H1 (cell line): ENCODE measurements around the gene PDGFB. TPM values are rescaled to one million over a fixed set of nuclear protein-coding genes. Genes with fewer than 3 reads are reported as not detected.

Experiments
- ATF3 ChIP-seq: IDR thresholded peaks from 2 replicates; pipeline ENCODE4 v1.6.1; 2011; ENCODE audit warnings: low read depth, mild to moderate bottlenecking, low read length; ENCODE audit not compliant: insufficient read depth
- BACH1 ChIP-seq: IDR thresholded peaks from 2 replicates; pipeline ENCODE4 v1.6.1; 2012; ENCODE audit warnings: low read length, improper control_type of control experiment
- CHD1 ChIP-seq: IDR thresholded peaks from 2 replicates; pipeline ENCODE4 v1.6.1; 2012; ENCODE audit warnings: low read depth, low read length, improper control_type of control experiment
- CHD7 ChIP-seq: fragments of 300-600 bp; sonication (generic); IDR thresholded peaks from 2 replicates; pipeline ENCODE4 v1.7.1; 2012; ENCODE audit warnings: low read length, moderate library complexity, mild to moderate bottlenecking, inconsistent platforms; ENCODE audit not compliant: insufficient replicate concordance
- EP300 ChIP-seq, 2 experiments: IDR thresholded peaks; 1 replicate in 1 of 2; 2 replicates in 1 of 2; pipeline ENCODE4 v1.6.1; 2011 to 2012; ENCODE audit warnings: low read depth in 2 of 2, low read length in 2 of 2, mild to moderate bottlenecking in 2 of 2, borderline replicate concordance in 1 of 2, inconsistent platforms in 1 of 2, moderate library complexity in 1 of 2
- JUN ChIP-seq: IDR thresholded peaks from 2 replicates; pipeline ENCODE4 v1.6.1; 2011; ENCODE audit warnings: low read depth, mild to moderate bottlenecking, improper control_type of control experiment, low read length
- KDM5A ChIP-seq: fragments of 200-600 bp; IDR thresholded peaks from 2 replicates; pipeline ENCODE4 v1.7.1; 2012; ENCODE audit warnings: mild to moderate bottlenecking, low read length, inconsistent platforms, mixed read lengths
- NANOG ChIP-seq: IDR thresholded peaks from 2 replicates; pipeline ENCODE4 v1.6.1; 2011; ENCODE audit warnings: low read length, low read depth, mild to moderate bottlenecking, inconsistent platforms; ENCODE audit not compliant: insufficient read depth, poor library complexity, severe bottlenecking
- RBBP5 ChIP-seq: IDR thresholded peaks from 2 replicates; pipeline ENCODE4 v1.7.1; 2012; ENCODE audit warnings: low read depth, mild to moderate bottlenecking, inconsistent platforms, low read length, moderate library complexity, borderline replicate concordance
- polyA plus RNA-seq, 7 experiments: library from polyadenylated mRNA; depleted of rRNA in 3 of 7; stranded (reverse) in 5 of 7; unstranded in 2 of 7; fragments of >200 nt in 5 of 7; fragments of 200-250 nt in 2 of 7; gene quantifications; 1 replicate in 5 of 7; 2 replicates in 1 of 7; 4 replicates in 1 of 7; pipeline versions ENCODE4 v1.2.1 to v1.2.3, GENCODE V29; 2011 to 2013; ENCODE audit warnings: missing spikeins in 2 of 7, mixed read lengths in 2 of 7
- total RNA-seq: library from RNA; stranded (reverse); fragmentation: NEBNext Ultra II Directional; extraction: Animal tissue kit (Norgen Biotek cat#: 25700); gene quantifications from 2 replicates; pipeline ENCODE4 v1.2.1, GENCODE V29; 2021

The PDGFB gene
- total and polyA plus RNA-seq, 2 of the 8 experiments (the other 6 are each of a cell fraction or from before 2014, with no cell fraction given) = 3.9 to 8.5 TPM

GRCh38 chr22:39214383-39215069 lies 30.3 kb downstream of the PDGFB start (continued):
- TF ChIP-seq CHD7 (no peak), BACH1 (no peak), NANOG (peak; percentile 61), ATF3 (no peak), JUN (peak; percentile 73; the same call in 1 of the 2 replicates), EP300 (IDR thresholded peaks at IDR 0.05; ENCODE audit: borderline replicate concordance in 1 of 2, low read depth in 2 of 2, low read length in 2 of 2) (peak in 1 of 2 experiments; percentile 66; a peak in 2 of 3 replicates), RBBP5 (no peak), CHD1 (no peak), KDM5A (no peak)
